ENCODE results near the gene PIAS1.

DNA sequence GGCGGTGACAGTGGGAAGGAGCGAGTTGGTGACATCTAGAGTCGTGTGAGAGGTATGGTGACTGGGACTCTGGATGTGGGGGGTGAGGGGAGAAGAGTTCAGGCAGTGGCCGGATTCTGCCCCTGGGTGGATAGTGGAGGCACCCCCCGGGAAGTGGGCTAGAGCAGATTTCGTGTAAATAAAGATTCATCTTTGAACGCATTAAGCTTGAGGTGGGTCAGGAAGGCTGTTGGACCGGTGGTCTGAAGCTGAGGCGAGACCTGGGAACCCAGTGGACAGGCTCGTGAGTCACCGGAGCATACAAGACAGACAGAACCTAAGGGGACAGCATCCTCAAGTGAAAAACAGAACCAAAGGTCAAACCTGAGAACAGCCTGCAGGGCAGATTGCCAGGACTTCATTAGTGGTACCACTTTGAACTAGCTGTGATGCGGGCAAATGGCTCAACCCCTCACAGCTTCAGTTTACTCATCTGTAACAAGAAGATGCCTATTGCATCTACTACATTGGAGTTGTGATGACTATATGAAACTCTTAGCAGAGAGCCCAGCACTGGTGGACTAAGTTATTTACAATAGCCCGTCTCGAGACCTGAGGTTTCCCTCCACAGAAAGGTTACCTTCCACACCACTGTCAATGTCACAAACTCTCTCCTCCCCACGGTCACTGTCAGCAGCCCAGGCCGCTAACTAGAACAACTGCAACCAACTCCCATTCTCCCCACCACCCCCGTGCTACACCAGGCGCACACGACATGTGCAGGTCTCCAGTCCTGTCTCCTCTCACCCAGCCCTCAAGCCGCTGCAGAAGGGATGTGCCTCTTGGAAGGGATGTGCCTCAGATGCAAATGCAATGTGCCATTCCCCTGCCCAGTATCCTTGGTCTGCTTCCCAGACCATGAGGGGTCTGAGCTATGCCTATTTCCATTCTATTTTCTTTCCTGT, 176.3 kb downstream of the PIAS1 start:
- TF ChIP-seq, protein P1, sequence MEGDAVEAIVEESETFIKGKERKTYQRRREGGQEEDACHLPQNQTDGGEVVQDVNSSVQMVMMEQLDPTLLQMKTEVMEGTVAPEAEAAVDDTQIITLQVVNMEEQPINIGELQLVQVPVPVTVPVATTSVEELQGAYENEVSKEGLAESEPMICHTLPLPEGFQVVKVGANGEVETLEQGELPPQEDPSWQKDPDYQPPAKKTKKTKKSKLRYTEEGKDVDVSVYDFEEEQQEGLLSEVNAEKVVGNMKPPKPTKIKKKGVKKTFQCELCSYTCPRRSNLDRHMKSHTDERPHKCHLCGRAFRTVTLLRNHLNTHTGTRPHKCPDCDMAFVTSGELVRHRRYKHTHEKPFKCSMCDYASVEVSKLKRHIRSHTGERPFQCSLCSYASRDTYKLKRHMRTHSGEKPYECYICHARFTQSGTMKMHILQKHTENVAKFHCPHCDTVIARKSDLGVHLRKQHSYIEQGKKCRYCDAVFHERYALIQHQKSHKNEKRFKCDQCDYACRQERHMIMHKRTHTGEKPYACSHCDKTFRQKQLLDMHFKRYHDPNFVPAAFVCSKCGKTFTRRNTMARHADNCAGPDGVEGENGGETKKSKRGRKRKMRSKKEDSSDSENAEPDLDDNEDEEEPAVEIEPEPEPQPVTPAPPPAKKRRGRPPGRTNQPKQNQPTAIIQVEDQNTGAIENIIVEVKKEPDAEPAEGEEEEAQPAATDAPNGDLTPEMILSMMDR (IDR thresholded peaks at IDR 0.05): no peak
- no peak for TF ChIP-seq POLR2A (IDR thresholded peaks at IDR 0.05; ENCODE audit: low read depth)
